NCI-H2196 treated with DMSO at 0.1 percent for 48 hours (cell line): ENCODE results near the gene HSD11B2.

Source experiments
- DNase-seq: peaks from one replicate; lab custom pipeline; 2025; ENCODE audit not compliant: unreplicated experiment; lab: John Stamatoyannopoulos, UW

The HSD11B2 gene

GRCh38 chr16:67448580-67448979 lies 17.7 kb downstream of the HSD11B2 start:
- no peak for DNase-seq

GRCh38 chr16:67449336-67449735 lies 18.4 kb downstream of the HSD11B2 start:
- no peak for DNase-seq

GRCh38 chr16:67449739-67450138 lies 18.8 kb downstream of the HSD11B2 start:
- DNase-seq = no peak

GRCh38 chr16:67451061-67451703 lies 20.3 kb downstream of the HSD11B2 start:
- DNase-seq = no peak

GRCh38 chr16:67451704-67452435 lies 20.9 kb downstream of the HSD11B2 start:
- peak; percentile 53 for DNase-seq

GRCh38 chr16:67454104-67454503 lies 23.2 kb downstream of the HSD11B2 start:
- no peak for DNase-seq

GRCh38 chr16:67454852-67455251 lies 23.9 kb downstream of the HSD11B2 start:
- DNase-seq = no peak

- peak; percentile 25 for DNase-seq
These were observed 25.6 kb downstream of the HSD11B2 start for GRCh38 chr16:67456391-67457081.

GRCh38 chr16:67457611-67458010 lies 26.7 kb downstream of the HSD11B2 start:
- DNase-seq = no peak

- DNase-seq = no peak
These were observed 27.3 kb downstream of the HSD11B2 start for GRCh38 chr16:67458121-67458641.

- peak; percentile 25 for DNase-seq
These were observed 28.3 kb downstream of the HSD11B2 start for GRCh38 chr16:67459066-67459860.

GRCh38 chr16:67459861-67460150 lies 28.9 kb downstream of the HSD11B2 start:
- DNase-seq = no peak

GRCh38 chr16:67460168-67460567 lies 29.2 kb downstream of the HSD11B2 start:
- DNase-seq = no peak

- no peak for DNase-seq
These were observed 30.0 kb downstream of the HSD11B2 start for GRCh38 chr16:67460961-67461360.

GRCh38 chr16:67461600-67462278 lies 30.8 kb downstream of the HSD11B2 start:
- no peak for DNase-seq

- DNase-seq = no peak
These were observed 31.3 kb downstream of the HSD11B2 start for GRCh38 chr16:67462279-67462655.

- no peak for DNase-seq
These were observed 32.1 kb downstream of the HSD11B2 start for GRCh38 chr16:67463059-67463458.

- DNase-seq = no peak
These were observed 32.8 kb downstream of the HSD11B2 start for GRCh38 chr16:67463691-67464090.

- no peak for DNase-seq
These were observed 33.6 kb downstream of the HSD11B2 start for GRCh38 chr16:67464565-67464964.

- no peak for DNase-seq
These were observed 35.7 kb downstream of the HSD11B2 start for GRCh38 chr16:67466581-67466980.

- DNase-seq = no peak
These were observed 37.8 kb downstream of the HSD11B2 start for GRCh38 chr16:67468731-67469130.
